Measurements from ENCODE around the gene KANK4.

KANK4 gene

DNA sequence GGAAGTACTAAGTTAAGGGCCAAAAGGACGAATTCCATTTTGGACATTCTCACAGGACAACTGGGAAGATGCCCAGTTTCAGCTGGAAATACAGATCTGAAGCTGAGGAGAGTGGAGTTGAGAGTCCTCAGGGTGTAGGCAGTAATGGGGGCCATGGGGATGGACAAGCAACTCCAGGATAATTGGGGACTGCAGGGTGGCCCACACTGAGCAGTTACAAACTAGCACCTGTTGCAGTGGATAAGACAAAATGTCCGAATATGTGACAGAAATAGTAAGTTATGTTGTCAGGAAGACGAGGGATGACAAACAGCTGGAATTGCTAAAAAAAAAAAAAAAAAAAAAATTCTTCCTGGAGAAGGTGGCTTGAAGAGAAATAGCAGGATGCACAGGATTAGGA lies 34.6 kb upstream of the KANK4 start:
- Histone ChIP-seq H3K9me3 (ENCODE audit: control insufficient read depth, low read depth, low read length) (no peaks in the 10 kb centered on the region), H3K4me3 (ENCODE audit: low read length) (no peak overlapping the region), H3K27me3 (ENCODE audit: control insufficient read depth, insufficient read depth, low read length) (no peaks in the 10 kb centered on the region), H3K36me3 (ENCODE audit: control insufficient read depth, low read depth, low read length) (no peaks in the 10 kb centered on the region), H3K9ac (ENCODE audit: low read length) (no peak overlapping the region), H3K4me1 (ENCODE audit: control insufficient read depth, low read depth, low read length) (no peaks in the 10 kb centered on the region), H3K27ac (ENCODE audit: low read length) (no peak overlapping the region)

GRCh38 chr1:62352387-62352786 lies 33.2 kb upstream of the KANK4 start:
- H3K27ac ChIP-seq (ENCODE audit: low read length): no peak overlapping the region
- H3K4me3 ChIP-seq (ENCODE audit: low read length): no peak overlapping the region
- no peak overlapping the region for H3K9ac ChIP-seq (ENCODE audit: low read length)
- H3K27me3 ChIP-seq (ENCODE audit: control insufficient read depth, insufficient read depth, low read length): no peaks in the 10 kb centered on the region
- H3K36me3 ChIP-seq (ENCODE audit: control insufficient read depth, low read depth, low read length): no peaks in the 10 kb centered on the region
- H3K9me3 ChIP-seq (ENCODE audit: control insufficient read depth, low read depth, low read length): no peaks in the 10 kb centered on the region
- H3K4me1 ChIP-seq (ENCODE audit: control insufficient read depth, low read depth, low read length): no peaks in the 10 kb centered on the region

GRCh38 chr1:62349470-62350233 lies 30.4 kb upstream of the KANK4 start:
- Histone ChIP-seq H3K4me1 (ENCODE audit: control insufficient read depth, low read depth, low read length) (no peaks in the 10 kb centered on the region), H3K27ac (ENCODE audit: low read length) (no peak overlapping the region), H3K36me3 (ENCODE audit: control insufficient read depth, low read depth, low read length) (no peaks in the 10 kb centered on the region), H3K9me3 (ENCODE audit: control insufficient read depth, low read depth, low read length) (no peaks in the 10 kb centered on the region), H3K27me3 (ENCODE audit: control insufficient read depth, insufficient read depth, low read length) (no peaks in the 10 kb centered on the region), H3K4me3 (ENCODE audit: low read length) (no peak overlapping the region), H3K9ac (ENCODE audit: low read length) (no peak overlapping the region)

DNA sequence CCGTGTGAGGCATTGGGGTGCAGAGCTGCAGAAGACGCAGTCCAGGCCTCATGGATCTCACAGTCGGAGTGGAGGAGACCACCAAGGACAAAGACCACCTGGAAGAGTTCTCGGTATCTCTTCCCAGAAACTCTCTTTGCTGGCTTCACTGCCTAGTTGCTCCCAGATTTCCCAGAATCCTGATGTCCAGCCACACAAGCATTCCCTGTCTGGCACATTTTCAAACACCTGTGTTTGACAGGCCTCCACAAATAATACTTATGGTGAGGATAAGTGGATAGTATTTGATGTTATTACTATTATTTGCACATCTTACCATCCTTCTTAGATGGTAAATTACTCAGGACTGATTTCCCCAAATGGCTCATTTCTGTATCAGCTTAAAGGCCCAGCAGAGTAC lies 27.7 kb upstream of the KANK4 start:
- H3K27me3 ChIP-seq (ENCODE audit: control insufficient read depth, insufficient read depth, low read length): no peaks in the 10 kb centered on the region
- no peaks in the 10 kb centered on the region for H3K9me3 ChIP-seq (ENCODE audit: control insufficient read depth, low read depth, low read length)
- no peak overlapping the region for H3K4me3 ChIP-seq (ENCODE audit: low read length)
- H3K4me1 ChIP-seq (ENCODE audit: control insufficient read depth, low read depth, low read length): no peaks in the 10 kb centered on the region
- H3K36me3 ChIP-seq (ENCODE audit: control insufficient read depth, low read depth, low read length): no peaks in the 10 kb centered on the region
- H3K27ac ChIP-seq (ENCODE audit: low read length): no peak overlapping the region
- no peak overlapping the region for H3K9ac ChIP-seq (ENCODE audit: low read length)

DNA sequence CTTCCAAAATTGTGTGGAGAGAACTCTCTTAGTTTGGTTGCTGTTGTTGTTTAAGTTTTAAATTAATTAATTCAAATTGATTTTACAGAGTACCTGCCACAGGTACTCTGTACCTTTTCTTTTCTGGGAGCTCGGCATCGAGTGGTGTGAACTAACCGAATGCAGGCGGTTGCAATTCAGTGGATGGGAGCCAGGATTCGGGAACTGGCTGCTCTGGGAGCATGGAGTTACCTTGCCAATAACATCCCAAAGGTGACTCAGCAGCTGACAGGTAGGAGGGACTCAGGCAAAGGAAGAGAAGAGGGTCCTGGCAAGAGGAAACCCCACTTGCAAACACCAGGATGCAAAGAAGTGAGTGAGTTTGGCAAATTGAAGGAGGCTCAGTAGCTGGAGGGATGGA lies 24.7 kb upstream of the KANK4 start:
- no peaks in the 10 kb centered on the region for H3K9me3 ChIP-seq (ENCODE audit: control insufficient read depth, low read depth, low read length)
- H3K27me3 ChIP-seq (ENCODE audit: control insufficient read depth, insufficient read depth, low read length): no peaks in the 10 kb centered on the region
- no peak overlapping the region for H3K27ac ChIP-seq (ENCODE audit: low read length)
- no peaks in the 10 kb centered on the region for H3K36me3 ChIP-seq (ENCODE audit: control insufficient read depth, low read depth, low read length)
- H3K4me3 ChIP-seq (ENCODE audit: low read length): no peak overlapping the region
- H3K4me1 ChIP-seq (ENCODE audit: control insufficient read depth, low read depth, low read length): no peaks in the 10 kb centered on the region
- no peak overlapping the region for H3K9ac ChIP-seq (ENCODE audit: low read length)

GRCh38 chr1:62342270-62342669 lies 23.0 kb upstream of the KANK4 start:
- H3K9ac ChIP-seq (ENCODE audit: low read length): no peak overlapping the region
- no peak overlapping the region for H3K27ac ChIP-seq (ENCODE audit: low read length)
- H3K36me3 ChIP-seq (ENCODE audit: control insufficient read depth, low read depth, low read length): no peaks in the 10 kb centered on the region
- no peaks in the 10 kb centered on the region for H3K9me3 ChIP-seq (ENCODE audit: control insufficient read depth, low read depth, low read length)
- peaks cover 7% of the 10 kb centered on the region for H3K4me1 ChIP-seq (ENCODE audit: control insufficient read depth, low read depth, low read length)
- H3K4me3 ChIP-seq (ENCODE audit: low read length): no peak overlapping the region
- no peaks in the 10 kb centered on the region for H3K27me3 ChIP-seq (ENCODE audit: control insufficient read depth, insufficient read depth, low read length)

DNA sequence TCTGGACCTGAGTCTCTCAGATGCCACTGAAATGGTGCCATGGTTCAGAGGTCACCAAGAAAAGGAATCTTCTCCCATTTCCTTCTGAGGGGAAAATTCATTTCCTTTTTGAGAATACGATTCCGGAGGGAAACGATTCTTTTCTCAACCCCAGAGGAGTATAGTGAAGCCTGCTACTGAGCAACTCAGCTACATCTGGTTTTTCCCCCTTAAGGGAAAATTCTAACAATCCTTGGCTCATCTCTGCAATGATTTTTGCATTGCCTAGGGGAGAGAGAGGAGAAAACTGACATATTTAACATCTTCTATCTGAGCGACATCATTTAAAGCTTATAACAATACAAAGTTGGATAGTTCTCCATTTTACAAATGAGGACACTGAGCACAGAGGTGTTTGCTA lies 22.4 kb upstream of the KANK4 start:
- H3K27ac ChIP-seq (ENCODE audit: low read length): no peak overlapping the region
- H3K27me3 ChIP-seq (ENCODE audit: control insufficient read depth, insufficient read depth, low read length): no peaks in the 10 kb centered on the region
- no peak overlapping the region for H3K9ac ChIP-seq (ENCODE audit: low read length)
- H3K4me1 ChIP-seq (ENCODE audit: control insufficient read depth, low read depth, low read length): peaks cover 7% of the 10 kb centered on the region
- no peaks in the 10 kb centered on the region for H3K9me3 ChIP-seq (ENCODE audit: control insufficient read depth, low read depth, low read length)
- no peak overlapping the region for H3K4me3 ChIP-seq (ENCODE audit: low read length)
- H3K36me3 ChIP-seq (ENCODE audit: control insufficient read depth, low read depth, low read length): no peaks in the 10 kb centered on the region

DNA sequence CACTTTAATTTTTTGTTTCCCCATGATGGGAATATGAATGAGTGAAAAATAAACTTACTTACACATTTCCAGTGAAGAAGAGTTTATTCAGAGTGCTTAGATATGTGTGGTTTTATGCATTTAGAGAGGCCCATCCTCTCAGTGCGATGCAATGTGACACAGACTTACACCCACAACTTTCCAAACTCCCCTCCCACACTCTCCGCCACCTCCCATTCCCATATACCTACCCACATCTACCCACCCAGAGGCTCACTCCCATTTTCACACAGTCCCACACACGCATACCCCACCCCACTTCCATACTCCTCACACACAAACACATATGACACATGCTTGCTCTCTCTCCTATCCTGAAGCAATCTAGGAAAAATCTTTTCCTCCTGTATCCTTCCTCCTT lies 21.9 kb upstream of the KANK4 start:
- H3K9me3 ChIP-seq (ENCODE audit: control insufficient read depth, low read depth, low read length): no peaks in the 10 kb centered on the region
- H3K4me1 ChIP-seq (ENCODE audit: control insufficient read depth, low read depth, low read length): peaks cover 7% of the 10 kb centered on the region
- H3K27ac ChIP-seq (ENCODE audit: low read length): no peak overlapping the region
- H3K9ac ChIP-seq (ENCODE audit: low read length): no peak overlapping the region
- H3K36me3 ChIP-seq (ENCODE audit: control insufficient read depth, low read depth, low read length): no peaks in the 10 kb centered on the region
- no peaks in the 10 kb centered on the region for H3K27me3 ChIP-seq (ENCODE audit: control insufficient read depth, insufficient read depth, low read length)
- H3K4me3 ChIP-seq (ENCODE audit: low read length): no peak overlapping the region

DNA sequence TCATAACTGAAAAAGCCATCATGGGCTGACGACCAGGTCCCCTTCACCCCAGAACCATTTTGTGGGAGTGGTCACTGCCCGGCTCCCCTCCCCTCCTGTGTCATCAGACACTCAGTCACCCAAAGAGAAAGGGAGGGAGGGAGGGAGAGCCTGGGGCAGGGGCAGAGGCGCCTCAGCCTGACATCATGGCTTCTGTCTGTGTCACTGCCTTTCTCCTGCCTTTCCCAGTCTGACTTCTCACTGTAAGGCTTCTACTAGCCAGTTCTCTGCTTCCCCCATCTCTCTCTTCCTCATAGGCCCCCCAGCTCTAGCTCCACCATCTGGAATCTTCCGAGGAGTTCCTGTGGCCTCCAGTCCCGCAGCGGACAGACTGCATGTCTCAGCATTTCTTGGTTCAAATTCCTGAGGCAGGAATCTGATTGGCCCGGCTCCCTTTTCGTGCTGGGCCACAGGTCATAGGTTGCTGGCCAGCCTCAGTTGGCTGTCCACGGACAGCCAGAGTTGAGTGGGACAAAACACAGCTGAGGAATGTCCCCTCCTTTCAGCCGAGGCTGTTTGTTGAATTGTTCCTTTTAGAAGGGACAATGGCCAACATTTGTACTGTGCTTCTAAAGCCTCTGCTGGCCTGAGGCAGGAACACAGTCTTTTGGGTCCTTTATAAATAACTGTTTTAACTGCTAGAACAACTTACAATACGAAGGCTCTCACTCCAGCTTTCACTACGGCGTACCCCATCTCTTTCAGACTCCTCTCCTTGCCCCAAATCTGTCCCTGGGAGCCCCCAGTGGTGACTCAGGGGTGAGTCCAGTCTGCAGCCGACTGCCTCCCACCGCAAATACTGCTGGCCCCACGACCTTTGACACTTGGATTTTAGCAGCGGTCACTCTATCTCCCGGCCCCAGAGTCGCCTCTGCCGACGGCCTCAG lies 18.7 kb upstream of the KANK4 start:
- Histone ChIP-seq H3K27me3 (ENCODE audit: control insufficient read depth, insufficient read depth, low read length) (no peaks in the 10 kb centered on the region), H3K4me1 (ENCODE audit: control insufficient read depth, low read depth, low read length) (peaks cover 7% of the 10 kb centered on the region), H3K9ac (ENCODE audit: low read length) (no peak overlapping the region), H3K36me3 (ENCODE audit: control insufficient read depth, low read depth, low read length) (no peaks in the 10 kb centered on the region), H3K9me3 (ENCODE audit: control insufficient read depth, low read depth, low read length) (no peaks in the 10 kb centered on the region), H3K4me3 (ENCODE audit: low read length) (no peak overlapping the region), H3K27ac (ENCODE audit: low read length) (no peak overlapping the region)

DNA sequence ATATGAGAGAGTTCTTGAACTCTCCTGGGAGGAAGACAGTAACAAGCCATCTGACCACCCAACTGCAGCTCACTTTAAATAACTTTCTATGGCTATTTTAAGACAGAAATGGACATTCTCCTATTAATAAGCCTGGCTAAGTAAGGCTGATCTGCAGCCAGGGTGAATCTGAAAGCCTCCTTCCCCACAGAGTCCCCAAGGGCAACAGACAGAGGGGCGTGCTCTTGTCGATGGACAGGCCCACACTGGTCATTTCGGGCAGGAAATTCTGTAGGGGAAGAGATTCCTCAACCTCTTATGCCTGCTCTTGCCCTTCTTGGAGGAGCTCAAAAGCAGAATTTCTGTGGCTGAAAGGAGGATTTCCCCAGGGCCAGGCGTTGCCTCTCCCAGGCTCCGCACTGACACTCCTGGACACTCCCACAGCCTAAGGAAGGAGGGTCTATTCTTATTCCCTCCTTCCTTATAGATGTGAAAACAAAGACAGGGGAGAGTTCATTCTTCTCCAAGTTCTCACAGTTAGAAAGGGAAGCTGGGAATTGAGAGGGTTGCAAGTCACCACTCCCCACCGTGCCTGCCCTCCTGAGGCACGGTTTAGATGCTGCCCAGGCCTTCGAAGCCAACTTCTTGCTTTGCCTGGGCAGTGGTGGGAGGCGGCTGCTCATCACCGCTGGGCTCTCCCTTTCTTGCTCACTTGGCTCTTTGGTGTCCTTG lies 17.9 kb upstream of the KANK4 start:
- H3K9me3 ChIP-seq (ENCODE audit: control insufficient read depth, low read depth, low read length): no peaks in the 10 kb centered on the region
- H3K9ac ChIP-seq (ENCODE audit: low read length): no peak overlapping the region

GRCh38 chr1:62336638-62336994 lies 17.4 kb upstream of the KANK4 start:
- Histone ChIP-seq H3K4me1 (ENCODE audit: control insufficient read depth, low read depth, low read length) (peaks cover 7% of the 10 kb centered on the region), H3K4me3 (ENCODE audit: low read length) (no peak overlapping the region), H3K9me3 (ENCODE audit: control insufficient read depth, low read depth, low read length) (no peaks in the 10 kb centered on the region), H3K36me3 (ENCODE audit: control insufficient read depth, low read depth, low read length) (no peaks in the 10 kb centered on the region), H3K27me3 (ENCODE audit: control insufficient read depth, insufficient read depth, low read length) (no peaks in the 10 kb centered on the region), H3K27ac (ENCODE audit: low read length) (no peak overlapping the region), H3K9ac (ENCODE audit: low read length) (no peak overlapping the region)

More for the DNA sequence above, 17.9 kb upstream of the KANK4 start:
- H3K36me3 ChIP-seq (ENCODE audit: control insufficient read depth, low read depth, low read length): no peaks in the 10 kb centered on the region
- H3K4me3 ChIP-seq (ENCODE audit: low read length): no peak overlapping the region
- H3K27ac ChIP-seq (ENCODE audit: low read length): no peak overlapping the region
- H3K4me1 ChIP-seq (ENCODE audit: control insufficient read depth, low read depth, low read length): peaks cover 7% of the 10 kb centered on the region
- H3K27me3 ChIP-seq (ENCODE audit: control insufficient read depth, insufficient read depth, low read length): no peaks in the 10 kb centered on the region

Data from iPS-18a (cell line).